Endodermal cell (in vitro differentiated cells): ENCODE measurements around the gene CADM4. TPM values are rescaled to one million over a fixed set of nuclear protein-coding genes. Genes with fewer than 3 reads are reported as not detected.

Experiments used
- DNase-seq: peaks from one replicate; pipeline ENCODE4 v3.0.0-alpha.2; 2017
- H3K27ac ChIP-seq: 2 replicates; pipeline ENCODE4 v1.5.1; 2013; ENCODE audit warnings: mild to moderate bottlenecking, low read depth, low read length, moderate library complexity
- H3K27me3 ChIP-seq: 2 replicates; pipeline ENCODE4 v1.6.1; 2013; ENCODE audit warnings: mild to moderate bottlenecking, low read length, moderate library complexity; ENCODE audit not compliant: insufficient read depth, control insufficient read depth, poor library complexity, severe bottlenecking
- H3K36me3 ChIP-seq: 2 replicates; pipeline ENCODE4 v1.7.0; 2013; ENCODE audit warnings: mild to moderate bottlenecking, low read length, moderate library complexity; ENCODE audit not compliant: control insufficient read depth, insufficient read depth
- H3K4me1 ChIP-seq: one replicate; pipeline ENCODE4 v1.7.0; 2013; ENCODE audit warnings: low read length; ENCODE audit not compliant: control insufficient read depth, insufficient read depth
- H3K4me3 ChIP-seq: 2 replicates; pipeline ENCODE4 v1.5.1; 2013; ENCODE audit warnings: mild to moderate bottlenecking, low read length, moderate library complexity
- H3K9ac ChIP-seq: 2 replicates; pipeline ENCODE4 v1.6.1; 2013; ENCODE audit warnings: mild to moderate bottlenecking, low read length, moderate library complexity; ENCODE audit not compliant: poor library complexity, severe bottlenecking; ENCODE audit errors: extremely low read depth
- H3K9me3 ChIP-seq: 2 replicates; pipeline ENCODE4 v1.6.1; 2013; ENCODE audit warnings: mild to moderate bottlenecking, low read length, moderate library complexity; ENCODE audit not compliant: control insufficient read depth
- H3K27ac Mint-ChIP-seq: 2 replicates; pipeline ENCODE4 v1.8.0; 2020; ENCODE audit warnings: mixed read lengths
- H3K27me3 Mint-ChIP-seq: 2 replicates; pipeline ENCODE4 v1.8.0; 2021; ENCODE audit warnings: mild to moderate bottlenecking, mixed read lengths; ENCODE audit not compliant: insufficient read depth
- H3K36me3 Mint-ChIP-seq: 2 replicates; pipeline ENCODE4 v1.8.0; 2020; ENCODE audit warnings: low read depth, mixed read lengths
- H3K4me1 Mint-ChIP-seq: 2 replicates; pipeline ENCODE4 v1.8.0; 2020; ENCODE audit warnings: mixed read lengths
- H3K4me3 Mint-ChIP-seq: 2 replicates; pipeline ENCODE4 v1.8.0; 2020; ENCODE audit warnings: mild to moderate bottlenecking, moderate library complexity, mixed read lengths
- H3K9me3 Mint-ChIP-seq: 2 replicates; pipeline ENCODE4 v1.8.0; 2020; ENCODE audit warnings: mild to moderate bottlenecking, mixed read lengths
- WGBS, 2 experiments: methylation state at CpG; one replicate each; pipeline versions ENCODE4 v1.1.5 to v1.1.7; 2013; ENCODE audit warnings: missing lambda C conversion rate in 2 of 2, mixed read lengths in 1 of 2; ENCODE audit not compliant: insufficient coverage in 1 of 2, insufficient read length in 1 of 2; 5-methylcytosine and 5-hydroxymethylcytosine counted together
- total RNA-seq, 2 donors: library from RNA; stranded (reverse); fragmentation: NEBNext Ultra II Directional in 1 of 2; extraction: Animal tissue kit (Norgen Biotek cat#: 25700) in 1 of 2; gene quantifications; 2 replicates in 1 of 2; 3 replicates in 1 of 2; pipeline ENCODE4 v1.2.1, GENCODE V29; 2021
- TF ChIP-seq, protein P1 (sequence below): fragments of 200-600 bp; sonication (generic); conservative IDR thresholded peaks from 2 replicates; pipeline ENCODE4 v1.5.0; 2021; ENCODE audit warnings: antibody characterized with exemption, mild to moderate bottlenecking

CADM4 gene
- total RNA-seq, 2 donors from 2014 or later = 9.3 to 19.9 TPM

GRCh38 chr19:43643326-43643725 is 3.7 kb upstream of the CADM4 start:
- H3K27ac ChIP-seq = no peak overlapping the region
- no peak overlapping the region for H3K4me3 ChIP-seq
- DNase-seq = no peak
- H3K27me3 ChIP-seq = peaks cover 27% of the 10 kb centered on the region
- Mint-ChIP-seq H3K9me3 (peaks cover 24% of the 10 kb centered on the region), H3K27me3 (peaks cover 62% of the 10 kb centered on the region), H3K27ac (no peak overlapping the region), H3K4me1 (peaks cover 5% of the 10 kb centered on the region), H3K4me3 (no peak overlapping the region), H3K36me3 (peaks cover 21% of the 10 kb centered on the region)
- TF ChIP-seq, protein P1, sequence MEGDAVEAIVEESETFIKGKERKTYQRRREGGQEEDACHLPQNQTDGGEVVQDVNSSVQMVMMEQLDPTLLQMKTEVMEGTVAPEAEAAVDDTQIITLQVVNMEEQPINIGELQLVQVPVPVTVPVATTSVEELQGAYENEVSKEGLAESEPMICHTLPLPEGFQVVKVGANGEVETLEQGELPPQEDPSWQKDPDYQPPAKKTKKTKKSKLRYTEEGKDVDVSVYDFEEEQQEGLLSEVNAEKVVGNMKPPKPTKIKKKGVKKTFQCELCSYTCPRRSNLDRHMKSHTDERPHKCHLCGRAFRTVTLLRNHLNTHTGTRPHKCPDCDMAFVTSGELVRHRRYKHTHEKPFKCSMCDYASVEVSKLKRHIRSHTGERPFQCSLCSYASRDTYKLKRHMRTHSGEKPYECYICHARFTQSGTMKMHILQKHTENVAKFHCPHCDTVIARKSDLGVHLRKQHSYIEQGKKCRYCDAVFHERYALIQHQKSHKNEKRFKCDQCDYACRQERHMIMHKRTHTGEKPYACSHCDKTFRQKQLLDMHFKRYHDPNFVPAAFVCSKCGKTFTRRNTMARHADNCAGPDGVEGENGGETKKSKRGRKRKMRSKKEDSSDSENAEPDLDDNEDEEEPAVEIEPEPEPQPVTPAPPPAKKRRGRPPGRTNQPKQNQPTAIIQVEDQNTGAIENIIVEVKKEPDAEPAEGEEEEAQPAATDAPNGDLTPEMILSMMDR = no peak
- WGBS, 2 experiments = 92 to 94% methylated on average over 2 to 3 of the region's 3 CpGs
- H3K9ac ChIP-seq = no peak overlapping the region
- peaks cover 10% of the 10 kb centered on the region for H3K9me3 ChIP-seq
- peaks cover 9% of the 10 kb centered on the region for H3K36me3 ChIP-seq
- no peaks in the 10 kb centered on the region for H3K4me1 ChIP-seq

DNA sequence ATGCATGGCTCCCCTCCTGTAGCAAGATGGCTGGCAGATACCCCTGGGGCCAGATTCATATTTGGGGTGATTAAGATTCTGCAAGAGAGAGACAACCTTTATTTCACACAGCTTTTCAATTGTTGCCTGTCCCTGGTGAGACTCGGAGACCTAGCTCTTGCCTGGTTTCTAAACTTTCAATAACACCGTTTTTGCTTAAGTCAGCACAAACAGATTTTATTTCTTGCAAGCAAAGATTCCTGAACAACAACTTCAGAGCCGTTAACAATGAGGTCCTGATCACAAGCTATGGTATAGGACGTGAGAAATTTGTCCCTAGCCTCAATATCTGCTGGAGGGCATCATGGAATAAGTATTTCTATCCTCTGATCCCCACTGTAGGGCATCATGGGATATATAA is 2.9 kb upstream of the CADM4 start:
- Histone ChIP-seq H3K9me3 (peaks cover 6% of the 10 kb centered on the region), H3K27me3 (peaks cover 35% of the 10 kb centered on the region), H3K4me3 (no peak overlapping the region), H3K27ac (no peak overlapping the region), H3K4me1 (no peaks in the 10 kb centered on the region), H3K36me3 (peaks cover 4% of the 10 kb centered on the region), H3K9ac (no peak overlapping the region)
- Mint-ChIP-seq H3K27ac (no peak overlapping the region), H3K4me1 (peaks cover 5% of the 10 kb centered on the region), H3K27me3 (peaks cover 70% of the 10 kb centered on the region), H3K4me3 (no peak overlapping the region), H3K9me3 (peaks cover 19% of the 10 kb centered on the region), H3K36me3 (peaks cover 13% of the 10 kb centered on the region)
- TF ChIP-seq, protein P1 = no peak
- DNase-seq = no peak
- 84 to 86% methylated on average over 4 of the region's 4 CpGs for WGBS, 2 experiments

- H3K4me3 ChIP-seq = no peak overlapping the region
- peaks cover 3% of the 10 kb centered on the region for H3K36me3 Mint-ChIP-seq
- WGBS, 2 experiments = 78% methylated on average over 2 of the region's 2 CpGs; no CpG with 5 or more reads in 1 of the 2 experiments
- H3K36me3 ChIP-seq = no peaks in the 10 kb centered on the region
- no peak for DNase-seq
- H3K4me1 ChIP-seq = no peaks in the 10 kb centered on the region
- no peak overlapping the region for H3K9ac ChIP-seq
- no peak overlapping the region for H3K27ac Mint-ChIP-seq
- H3K27me3 Mint-ChIP-seq = peaks cover 76% of the 10 kb centered on the region
- TF ChIP-seq, protein P1 = no peak
- H3K27me3 ChIP-seq = peaks cover 43% of the 10 kb centered on the region
- no peaks in the 10 kb centered on the region for H3K9me3 ChIP-seq
- H3K27ac ChIP-seq = no peak overlapping the region
- H3K4me1 Mint-ChIP-seq = peaks cover 5% of the 10 kb centered on the region
- peak overlapping the region; percentile 63 for H3K4me3 Mint-ChIP-seq
- H3K9me3 Mint-ChIP-seq = peaks cover 7% of the 10 kb centered on the region
Observed at GRCh38 chr19:43641333-43641732, 1.7 kb upstream of the CADM4 start.
